Kidney (tissue), 14 donors: Measurements from ENCODE around the gene PIEZO2. TPM values are rescaled to one million over a fixed set of nuclear protein-coding genes. Genes with fewer than 3 reads are reported as not detected.

ENCODE experiments used
- DNase-seq, 5 donors: peaks; one replicate each; pipeline ENCODE4 v3.0.0-alpha.2; 2013 to 2020
- FAIRE-seq: peaks from 2 replicates; lab custom pipeline; 2012; peaks lifted over from hg19 to GRCh38; lab: Jason Lieb, UNC
- H3K27ac ChIP-seq, 2 donors: one replicate each; pipeline ENCODE4 v1.7.0; 2013; ENCODE audit warnings: low read depth in 2 of 2, low read length in 2 of 2, inconsistent platforms in 1 of 2
- H3K27me3 ChIP-seq: one replicate; pipeline ENCODE4 v1.7.1; 2013; ENCODE audit warnings: low read length, inconsistent platforms; ENCODE audit not compliant: control insufficient read depth, insufficient read depth
- H3K36me3 ChIP-seq, 3 donors: one replicate each; pipeline versions ENCODE4 v1.7.0 to v1.7.1; 2013; ENCODE audit warnings: low read length in 3 of 3, control low read depth in 1 of 3, inconsistent platforms in 1 of 3; ENCODE audit not compliant: insufficient read depth in 3 of 3, control insufficient read depth in 2 of 3
- H3K4me1 ChIP-seq, 3 donors: one replicate each; pipeline versions ENCODE4 v1.7.0 to v1.7.1; 2013; ENCODE audit warnings: low read length in 3 of 3, inconsistent platforms in 1 of 3, low read depth in 1 of 3; ENCODE audit not compliant: control insufficient read depth in 2 of 3, insufficient read depth in 2 of 3
- H3K4me3 ChIP-seq, 3 donors: one replicate each; pipeline versions ENCODE4 v1.7.0 to v1.8.1; 2013; ENCODE audit warnings: low read length in 3 of 3, control low read depth in 1 of 3, inconsistent platforms in 1 of 3
- H3K9ac ChIP-seq, 3 donors: one replicate each; pipeline versions ENCODE4 v1.7.0 to v1.7.1; 2013; ENCODE audit warnings: low read length in 3 of 3, control low read depth in 1 of 3, inconsistent platforms in 1 of 3
- H3K9me3 ChIP-seq, 3 donors: one replicate each; pipeline versions ENCODE4 v1.7.0 to v1.7.1; 2013; ENCODE audit warnings: low read length in 3 of 3, control low read depth in 1 of 3, inconsistent platforms in 1 of 3; ENCODE audit not compliant: control insufficient read depth in 2 of 3, insufficient read depth in 1 of 3
- CTCF ChIP-seq: IDR thresholded peaks from 3 replicates; pipeline ENCODE4 v1.5.1; 2012; ENCODE audit warnings: mild to moderate bottlenecking, moderate library complexity, borderline replicate concordance; ENCODE audit not compliant: insufficient read depth; ENCODE audit errors: extremely low read depth
- intact Hi-C: fragments of 100-400 bp; cut with DNase I; formaldehyde crosslinking; loops from one replicate; pipeline ENCODE4 v1.11.1; 2022
- polyA plus RNA-seq: library from polyadenylated mRNA; stranded (reverse); fragments of 350-450 nt; fragmentation: Illumina TruSeq; extraction: RNeasy Lipid Tissue Mini Kit (QIAGEN cat#74804); gene quantifications from one replicate; pipeline ENCODE4 v1.2.3, GENCODE V29; 2014; ENCODE audit warnings: low read depth, low replicate concordance; ENCODE audit not compliant: insufficient read depth
- total RNA-seq: library from RNA; stranded (reverse); fragmentation: NEBNext Ultra II Directional; extraction: Animal tissue kit (Norgen Biotek cat#: 25700); gene quantifications from one replicate; pipeline ENCODE4 v1.2.1, GENCODE V29; 2021
- donor health status: control.
- donor health status: control.
- donor health status: control.
- donor health status: control.
- donor health status: control.
- donor health status: DM: yes; HTN: yes; CAD: no.
- donor health status: Normal renal cell carcinoma (clear cell type).

The PIEZO2 gene
- total and polyA plus RNA-seq, 2 donors from 2014 or later = 1.1 to 4.1 TPM

GRCh38 chr18:10789180-10789579 is 360.2 kb downstream of the PIEZO2 start:
- Histone ChIP-seq H3K27me3 (no peaks in the 10 kb centered on the region), H3K27ac (no peak overlapping the region), H3K9ac (no peak overlapping the region), H3K4me3 (no peak overlapping the region), H3K9me3 (no peaks in the 10 kb centered on the region), H3K4me1 (no peaks in the 10 kb centered on the region), H3K36me3 (no peaks in the 10 kb centered on the region)
- intact Hi-C loops = no loop called here
- no peak for DNase-seq
- TF ChIP-seq CTCF = no peak
- no peak for FAIRE-seq

- no peaks in the 10 kb centered on the region for H3K27me3 ChIP-seq
- DNase-seq = peak; percentile 47 to 81 (median 56)
- peak; percentile 49 for FAIRE-seq
- H3K27ac ChIP-seq = no peak overlapping the region
- H3K36me3 ChIP-seq = no peaks in the 10 kb centered on the region
- H3K4me3 ChIP-seq = no peak overlapping the region
- TF ChIP-seq CTCF = peak; percentile 61
- no peaks in the 10 kb centered on the region for H3K4me1 ChIP-seq
- no peak overlapping the region for H3K9ac ChIP-seq
- intact Hi-C loops = no loop called here
- H3K9me3 ChIP-seq = no peaks in the 10 kb centered on the region
These were observed 362.0 kb downstream of the PIEZO2 start for GRCh38 chr18:10787293-10787901.

- Histone ChIP-seq H3K27ac (no peak overlapping the region), H3K9me3 (no peaks in the 10 kb centered on the region), H3K27me3 (no peaks in the 10 kb centered on the region), H3K9ac (no peak overlapping the region), H3K36me3 (no peaks in the 10 kb centered on the region), H3K4me3 (no peak overlapping the region), H3K4me1 (no peaks in the 10 kb centered on the region)
- DNase-seq = no peak
- FAIRE-seq = no peak
- TF ChIP-seq CTCF = no peak
- intact Hi-C loops = no loop called here
These were observed 363.6 kb downstream of the PIEZO2 start for GRCh38 chr18:10785798-10786197.
